IPS-20b (cell line): Measurements from ENCODE around the gene THRAP3.

Source experiments
- H3K27ac ChIP-seq: one replicate; pipeline ENCODE4 v1.5.1; 2013; ENCODE audit warnings: low read length
- H3K27me3 ChIP-seq: 2 replicates; pipeline ENCODE4 v1.6.1; 2013; ENCODE audit warnings: mild to moderate bottlenecking, low read length, inconsistent platforms; ENCODE audit not compliant: insufficient read depth
- H3K36me3 ChIP-seq: 2 replicates; pipeline ENCODE4 v1.6.1; 2013; ENCODE audit warnings: low read depth, mild to moderate bottlenecking, inconsistent platforms, low read length, moderate library complexity; ENCODE audit not compliant: insufficient read depth
- H3K4me1 ChIP-seq: 2 replicates; pipeline ENCODE4 v1.6.1; 2013; ENCODE audit warnings: mild to moderate bottlenecking, control low read depth, inconsistent platforms, low read length, moderate library complexity; ENCODE audit not compliant: insufficient read depth
- H3K4me3 ChIP-seq: 2 replicates; pipeline ENCODE4 v1.5.1; 2013; ENCODE audit warnings: mild to moderate bottlenecking, low read length, inconsistent platforms
- H3K9ac ChIP-seq: 2 replicates; pipeline ENCODE4 v1.6.1; 2013; ENCODE audit warnings: low read depth, mild to moderate bottlenecking, inconsistent platforms, low read length, moderate library complexity
- H3K9me3 ChIP-seq: 2 replicates; pipeline ENCODE4 v1.6.1; 2013; ENCODE audit warnings: mild to moderate bottlenecking, low read depth, low read length, inconsistent platforms; ENCODE audit not compliant: insufficient read depth

Gene THRAP3, protein sequence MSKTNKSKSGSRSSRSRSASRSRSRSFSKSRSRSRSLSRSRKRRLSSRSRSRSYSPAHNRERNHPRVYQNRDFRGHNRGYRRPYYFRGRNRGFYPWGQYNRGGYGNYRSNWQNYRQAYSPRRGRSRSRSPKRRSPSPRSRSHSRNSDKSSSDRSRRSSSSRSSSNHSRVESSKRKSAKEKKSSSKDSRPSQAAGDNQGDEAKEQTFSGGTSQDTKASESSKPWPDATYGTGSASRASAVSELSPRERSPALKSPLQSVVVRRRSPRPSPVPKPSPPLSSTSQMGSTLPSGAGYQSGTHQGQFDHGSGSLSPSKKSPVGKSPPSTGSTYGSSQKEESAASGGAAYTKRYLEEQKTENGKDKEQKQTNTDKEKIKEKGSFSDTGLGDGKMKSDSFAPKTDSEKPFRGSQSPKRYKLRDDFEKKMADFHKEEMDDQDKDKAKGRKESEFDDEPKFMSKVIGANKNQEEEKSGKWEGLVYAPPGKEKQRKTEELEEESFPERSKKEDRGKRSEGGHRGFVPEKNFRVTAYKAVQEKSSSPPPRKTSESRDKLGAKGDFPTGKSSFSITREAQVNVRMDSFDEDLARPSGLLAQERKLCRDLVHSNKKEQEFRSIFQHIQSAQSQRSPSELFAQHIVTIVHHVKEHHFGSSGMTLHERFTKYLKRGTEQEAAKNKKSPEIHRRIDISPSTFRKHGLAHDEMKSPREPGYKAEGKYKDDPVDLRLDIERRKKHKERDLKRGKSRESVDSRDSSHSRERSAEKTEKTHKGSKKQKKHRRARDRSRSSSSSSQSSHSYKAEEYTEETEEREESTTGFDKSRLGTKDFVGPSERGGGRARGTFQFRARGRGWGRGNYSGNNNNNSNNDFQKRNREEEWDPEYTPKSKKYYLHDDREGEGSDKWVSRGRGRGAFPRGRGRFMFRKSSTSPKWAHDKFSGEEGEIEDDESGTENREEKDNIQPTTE

DNA sequence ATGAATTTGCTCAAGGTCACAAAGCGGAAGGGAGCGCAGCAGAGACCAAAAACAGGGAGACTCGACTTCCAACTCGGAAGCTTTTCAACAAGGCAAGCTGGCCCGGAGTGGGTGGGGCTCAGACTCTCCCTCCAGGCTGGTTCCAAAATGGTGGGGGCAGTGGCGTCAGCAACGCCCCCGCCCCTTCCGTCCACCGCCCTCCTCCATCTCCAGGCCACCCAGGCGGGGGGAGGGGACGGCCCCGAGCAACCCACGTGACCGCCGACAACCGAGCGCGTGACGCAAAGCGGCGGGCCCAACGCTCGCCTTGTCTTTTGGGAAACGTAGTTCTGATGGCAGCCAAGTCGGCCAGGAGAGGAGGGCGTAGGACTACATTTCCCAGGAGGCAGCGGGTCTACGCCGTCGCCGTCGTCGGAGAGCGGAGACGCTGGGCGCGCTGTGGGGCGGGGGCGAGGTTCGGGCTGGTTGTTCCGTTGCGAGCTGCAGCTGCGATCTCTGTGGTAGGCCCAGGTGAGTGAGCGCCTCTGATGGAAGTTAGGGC is at the start of gene THRAP3:
Gene THRAP3, plus strand, starts transcription at position 448 of the 541 bp plus-strand sequence. CDS start 58,121 bp downstream, outside the sequence.
- no peaks in the 10 kb centered on the region for H3K9me3 ChIP-seq
- H3K4me1 ChIP-seq, result peaks cover 7% of the 10 kb centered on the region; the same call in 1 of the 2 replicates
- H3K27ac ChIP-seq, result peak within 1 kb of the TSS; percentile 75
- H3K9ac ChIP-seq, result peak within 1 kb of the TSS; percentile 96
- peaks cover 30% of the 10 kb centered on the region for H3K36me3 ChIP-seq
- no peaks in the 10 kb centered on the region for H3K27me3 ChIP-seq
- H3K4me3 ChIP-seq, result peak within 1 kb of the TSS; percentile 96

DNA sequence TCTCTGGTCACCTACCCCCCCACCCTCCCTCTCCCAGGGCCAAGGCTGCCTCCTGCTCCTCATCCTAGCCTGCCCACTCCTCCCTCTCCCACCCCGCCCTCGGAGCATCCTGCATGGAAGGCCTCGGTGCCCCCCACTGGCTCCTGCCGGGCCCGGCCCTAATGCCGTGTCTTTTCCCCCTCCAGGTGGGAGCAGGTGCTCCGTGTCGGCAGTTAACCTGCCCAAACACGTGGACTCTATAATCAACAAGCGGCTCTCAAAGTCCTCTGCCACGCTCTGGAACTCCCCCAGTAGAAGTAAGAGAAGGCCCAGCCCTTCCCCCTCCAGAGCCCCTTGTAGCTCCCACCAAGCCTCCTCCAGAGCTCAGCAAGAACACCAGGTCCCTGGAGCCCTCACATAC is 49.5 kb upstream of the THRAP3 start:
- H3K27me3 ChIP-seq, result peaks cover 4% of the 10 kb centered on the region; the same call in 1 of the 2 replicates
- H3K36me3 ChIP-seq, result peaks cover 52% of the 10 kb centered on the region
- H3K27ac ChIP-seq, result no peak overlapping the region
- peaks cover 18% of the 10 kb centered on the region for H3K4me1 ChIP-seq
- H3K9ac ChIP-seq, result no peak overlapping the region
- H3K9me3 ChIP-seq, result no peaks in the 10 kb centered on the region
- no peak overlapping the region for H3K4me3 ChIP-seq

DNA sequence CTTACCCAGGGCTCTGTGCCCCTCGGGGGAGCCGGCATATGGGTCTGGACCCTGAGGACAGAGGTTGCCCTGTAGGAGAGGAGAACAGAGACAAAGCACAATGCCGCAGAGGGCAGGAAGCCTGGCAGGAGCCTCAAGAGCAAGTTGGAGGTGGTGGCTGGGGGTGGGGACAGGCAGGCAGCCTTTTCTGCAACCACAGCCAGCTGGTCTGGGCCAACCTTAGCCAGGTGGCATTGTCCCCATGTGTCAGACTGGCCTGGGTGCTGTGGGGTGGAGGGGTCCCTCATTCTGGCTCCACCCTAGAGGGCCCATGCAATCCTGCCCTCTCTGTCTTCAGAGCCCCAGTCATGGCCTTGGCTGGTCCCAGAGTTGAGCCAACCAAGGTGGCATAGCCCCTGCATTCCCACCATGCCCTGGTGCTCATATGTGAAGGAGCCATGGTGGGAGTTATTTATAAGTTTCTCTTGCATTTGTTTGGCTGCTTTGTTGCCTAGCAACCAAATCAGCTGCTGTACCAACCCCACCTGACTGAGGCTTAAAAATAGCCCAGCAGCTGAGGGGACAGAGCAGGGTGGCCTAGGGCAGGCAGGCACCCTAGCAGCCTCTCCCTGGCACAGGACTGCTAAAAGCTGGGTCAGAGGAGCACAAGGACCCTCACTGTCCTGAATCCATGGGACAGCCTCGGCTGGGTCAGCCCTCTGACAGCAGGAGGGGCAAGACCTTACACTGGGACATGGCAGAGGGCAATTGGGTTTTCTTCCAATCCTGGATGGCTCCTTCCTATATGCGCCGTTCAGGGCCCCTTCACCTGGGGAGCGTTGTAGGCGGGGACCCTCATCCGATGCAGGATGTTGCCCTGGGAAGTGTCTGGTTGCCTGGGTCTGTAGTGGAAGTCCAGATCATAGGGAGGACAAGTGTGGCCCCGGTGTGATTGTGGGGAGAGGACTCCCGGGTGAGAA is 48.8 kb upstream of the THRAP3 start:
- peak overlapping the region; percentile 56; the same call in 1 of the 2 replicates for H3K9ac ChIP-seq
- H3K36me3 ChIP-seq, result peaks cover 59% of the 10 kb centered on the region
- peaks cover 18% of the 10 kb centered on the region for H3K4me1 ChIP-seq
- no peak overlapping the region for H3K27ac ChIP-seq
- H3K9me3 ChIP-seq, result no peaks in the 10 kb centered on the region
- peaks cover 4% of the 10 kb centered on the region; the same call in 1 of the 2 replicates for H3K27me3 ChIP-seq
- H3K4me3 ChIP-seq, result no peak overlapping the region; the same call in 1 of the 2 replicates

DNA sequence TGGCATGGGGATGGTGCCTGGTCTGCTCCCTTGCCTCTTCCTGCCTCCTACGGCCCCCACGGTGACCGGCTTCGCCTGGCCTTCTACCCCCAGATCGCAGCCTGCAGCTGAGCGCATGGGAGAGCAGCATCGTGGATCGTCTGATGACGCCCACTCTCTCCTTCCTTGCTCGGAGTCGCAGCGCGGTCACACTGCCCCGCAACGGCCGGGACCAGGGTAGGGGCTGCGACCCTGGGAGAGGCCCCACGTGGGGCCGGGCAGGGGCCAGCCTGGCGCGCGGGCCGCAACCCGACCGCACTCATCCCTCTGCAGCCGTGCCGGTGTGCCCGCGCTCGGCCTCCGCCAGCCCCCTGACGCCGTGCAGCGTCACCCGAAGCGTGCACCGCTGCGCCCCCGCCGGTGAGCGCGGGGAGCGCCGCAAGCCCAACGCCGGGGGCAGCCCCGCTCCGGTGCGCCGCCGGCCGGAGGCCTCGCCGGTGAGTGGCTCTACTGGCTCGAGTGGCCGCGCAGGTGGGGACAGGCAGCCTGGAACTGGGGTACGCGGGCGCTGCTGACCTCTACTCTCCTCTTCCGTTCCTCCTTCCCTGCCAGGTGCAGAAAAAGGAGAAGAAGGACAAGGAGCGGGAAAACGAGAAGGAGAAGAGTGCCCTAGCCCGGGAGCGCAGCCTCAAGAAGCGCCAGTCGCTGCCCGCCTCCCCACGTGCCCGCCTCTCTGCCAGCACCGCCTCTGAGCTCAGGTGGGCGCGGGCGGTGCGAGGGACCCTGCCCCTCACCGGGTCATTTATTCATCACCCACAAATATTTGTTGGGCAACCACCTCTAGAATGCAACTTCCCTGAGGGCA is 47.9 kb upstream of the THRAP3 start:
- H3K36me3 ChIP-seq, result peaks cover 65% of the 10 kb centered on the region
- no peaks in the 10 kb centered on the region for H3K9me3 ChIP-seq
- no peak overlapping the region; the same call in 1 of the 2 replicates for H3K4me3 ChIP-seq
- H3K9ac ChIP-seq, result peak overlapping the region; percentile 56; the same call in 1 of the 2 replicates
- peaks cover 4% of the 10 kb centered on the region; the same call in 1 of the 2 replicates for H3K27me3 ChIP-seq
- H3K27ac ChIP-seq, result no peak overlapping the region
- peaks cover 18% of the 10 kb centered on the region for H3K4me1 ChIP-seq

DNA sequence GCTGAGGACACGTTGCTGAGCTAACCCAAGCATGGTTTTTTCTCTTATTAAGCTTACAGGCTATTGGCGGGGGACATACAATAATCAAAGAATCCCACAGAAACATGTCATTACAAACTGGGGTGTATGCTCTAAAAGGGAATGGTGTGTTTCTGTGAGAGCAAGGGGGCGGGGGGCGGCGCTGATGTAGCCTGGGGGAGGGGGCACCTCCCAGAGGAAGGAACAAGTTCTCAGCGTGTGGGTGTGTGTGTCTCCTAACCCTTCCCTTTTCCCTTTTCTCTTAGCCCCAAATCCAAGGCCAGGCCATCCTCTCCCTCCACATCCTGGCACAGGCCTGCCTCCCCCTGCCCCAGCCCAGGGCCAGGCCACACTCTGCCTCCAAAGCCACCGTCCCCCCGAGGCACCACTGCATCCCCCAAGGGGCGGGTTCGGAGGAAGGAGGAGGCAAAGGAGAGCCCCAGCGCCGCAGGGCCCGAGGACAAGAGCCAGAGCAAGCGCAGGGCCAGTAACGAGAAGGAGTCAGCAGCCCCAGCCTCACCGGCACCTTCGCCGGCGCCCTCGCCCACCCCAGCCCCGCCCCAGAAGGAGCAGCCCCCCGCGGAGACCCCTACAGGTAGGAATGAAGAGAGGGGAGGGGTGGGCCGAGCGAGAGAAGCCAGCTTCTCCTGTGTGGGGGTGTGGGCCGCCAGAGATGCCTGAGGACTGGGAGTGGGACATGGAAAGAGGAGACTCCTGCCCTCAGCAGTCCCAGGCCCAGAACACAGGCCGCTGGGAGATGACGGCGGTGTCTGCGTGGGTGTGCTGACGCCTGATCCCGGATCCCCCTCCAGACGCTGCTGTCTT is 46.4 kb upstream of the THRAP3 start:
- H3K4me3 ChIP-seq, result peak overlapping the region; percentile 68; the same call in 1 of the 2 replicates
- H3K27ac ChIP-seq, result no peak overlapping the region
- no peaks in the 10 kb centered on the region for H3K9me3 ChIP-seq
- H3K36me3 ChIP-seq, result peaks cover 51% of the 10 kb centered on the region
- peaks cover 18% of the 10 kb centered on the region; the same call in 1 of the 2 replicates for H3K4me1 ChIP-seq
- peak overlapping the region; percentile 81; the same call in 1 of the 2 replicates for H3K9ac ChIP-seq
- H3K27me3 ChIP-seq, result peaks cover 4% of the 10 kb centered on the region; the same call in 1 of the 2 replicates

DNA sequence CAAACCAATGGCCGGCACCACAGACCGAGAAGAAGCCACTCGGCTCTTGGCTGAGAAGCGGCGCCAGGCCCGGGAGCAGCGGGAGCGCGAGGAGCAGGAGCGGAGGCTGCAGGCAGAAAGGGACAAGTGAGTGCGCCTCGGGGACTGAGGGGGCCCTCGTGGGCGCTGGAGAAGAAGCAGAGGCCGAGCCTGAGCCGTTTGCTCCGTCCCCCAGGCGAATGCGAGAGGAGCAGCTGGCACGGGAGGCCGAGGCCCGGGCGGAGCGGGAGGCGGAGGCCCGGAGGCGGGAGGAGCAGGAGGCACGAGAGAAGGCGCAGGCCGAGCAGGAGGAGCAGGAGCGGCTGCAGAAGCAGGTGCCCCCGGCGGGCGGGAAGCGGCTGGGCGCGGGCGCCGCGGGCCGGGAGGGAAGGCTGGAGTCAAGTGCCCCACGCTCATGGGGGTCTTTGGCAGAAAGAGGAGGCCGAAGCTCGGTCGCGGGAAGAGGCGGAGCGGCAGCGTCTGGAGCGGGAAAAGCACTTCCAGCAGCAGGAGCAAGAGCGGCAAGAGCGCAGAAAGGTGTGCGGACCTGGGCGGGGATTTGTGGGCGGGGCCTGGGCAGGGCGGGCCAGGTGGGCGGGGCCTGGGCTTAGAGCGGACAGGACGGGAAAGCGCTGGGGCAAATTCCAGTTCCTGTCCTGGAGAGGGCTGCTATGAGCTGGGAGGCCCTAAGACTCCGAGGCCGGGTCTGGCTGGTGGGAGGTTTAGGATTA is 45.6 kb upstream of the THRAP3 start:
- peaks cover 43% of the 10 kb centered on the region for H3K36me3 ChIP-seq
- no peak overlapping the region for H3K27ac ChIP-seq
- H3K4me3 ChIP-seq, result peak overlapping the region; percentile 68; the same call in 1 of the 2 replicates
- peaks cover 18% of the 10 kb centered on the region; the same call in 1 of the 2 replicates for H3K4me1 ChIP-seq
- peak overlapping the region; percentile 81; the same call in 1 of the 2 replicates for H3K9ac ChIP-seq
- no peaks in the 10 kb centered on the region for H3K9me3 ChIP-seq
- peaks cover 4% of the 10 kb centered on the region; the same call in 1 of the 2 replicates for H3K27me3 ChIP-seq

DNA sequence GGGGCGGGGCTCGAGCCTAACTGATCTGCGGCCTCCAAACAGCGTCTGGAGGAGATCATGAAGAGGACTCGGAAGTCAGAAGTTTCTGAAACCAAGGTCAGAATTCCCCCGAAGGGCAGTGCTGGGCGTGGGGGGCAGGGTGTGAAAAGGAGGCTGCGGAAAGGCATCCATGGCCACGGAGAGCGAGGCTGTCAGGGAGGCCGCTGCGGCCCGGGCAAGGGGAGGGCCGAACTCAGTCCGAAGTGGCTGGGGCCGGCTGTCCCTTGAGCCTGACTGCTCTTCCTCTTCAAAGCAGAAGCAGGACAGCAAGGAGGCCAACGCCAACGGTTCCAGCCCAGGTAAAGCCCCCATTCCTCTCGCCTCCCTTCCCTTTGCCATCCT is 45.0 kb upstream of the THRAP3 start:
- peaks cover 37% of the 10 kb centered on the region for H3K36me3 ChIP-seq
- H3K27me3 ChIP-seq, result peaks cover 4% of the 10 kb centered on the region; the same call in 1 of the 2 replicates
- H3K27ac ChIP-seq, result no peak overlapping the region
- peak overlapping the region; percentile 30; the same call in 1 of the 2 replicates for H3K4me3 ChIP-seq
- no peak overlapping the region for H3K9ac ChIP-seq
- peaks cover 18% of the 10 kb centered on the region; the same call in 1 of the 2 replicates for H3K4me1 ChIP-seq
- H3K9me3 ChIP-seq, result no peaks in the 10 kb centered on the region

DNA sequence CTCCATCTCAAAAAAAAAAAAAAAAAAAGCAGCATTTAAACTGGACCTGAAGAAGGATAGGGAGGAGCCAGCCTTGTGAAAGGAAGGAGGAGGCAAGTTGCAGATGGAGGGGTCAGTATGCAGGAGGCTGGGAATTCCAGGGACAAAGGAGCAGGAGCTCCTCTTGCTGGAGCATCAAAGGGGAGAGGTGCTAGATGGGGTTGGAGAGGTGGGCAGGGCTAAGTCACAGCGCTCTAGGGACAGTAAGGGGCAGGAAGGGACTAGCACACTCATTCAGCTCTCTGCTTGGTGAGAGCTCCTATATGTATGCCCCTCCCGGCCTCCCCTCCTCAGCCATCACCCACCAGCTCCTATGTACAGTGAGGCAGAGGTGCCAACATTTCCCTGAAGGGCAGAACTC is 41.5 kb upstream of the THRAP3 start:
- Histone ChIP-seq H3K27me3 (no peaks in the 10 kb centered on the region), H3K4me1 (peaks cover 6% of the 10 kb centered on the region; the same call in 1 of the 2 replicates), H3K36me3 (peaks cover 22% of the 10 kb centered on the region), H3K9me3 (no peaks in the 10 kb centered on the region), H3K9ac (no peak overlapping the region), H3K4me3 (no peak overlapping the region), H3K27ac (no peak overlapping the region)
